ENCODE measurements around the gene PRKG1.

- no peak for TF ChIP-seq CTCF (IDR thresholded peaks at IDR 0.05)
- no peak for TF ChIP-seq POLR2AphosphoS5 (IDR thresholded peaks at IDR 0.05)
- TF ChIP-seq POLR2A (IDR thresholded peaks at IDR 0.05): no peak
These were observed 718.4 kb downstream of the PRKG1 start for GRCh38 chr10:51792678-51793077.
